Measurements from ENCODE around the gene BASP1.
"Not testable (repeated sequence)": the region's sequence is repeated elsewhere in the genome, so short reads cannot be mapped to it uniquely, and the experiment has no call there.

BASP1 gene

DNA sequence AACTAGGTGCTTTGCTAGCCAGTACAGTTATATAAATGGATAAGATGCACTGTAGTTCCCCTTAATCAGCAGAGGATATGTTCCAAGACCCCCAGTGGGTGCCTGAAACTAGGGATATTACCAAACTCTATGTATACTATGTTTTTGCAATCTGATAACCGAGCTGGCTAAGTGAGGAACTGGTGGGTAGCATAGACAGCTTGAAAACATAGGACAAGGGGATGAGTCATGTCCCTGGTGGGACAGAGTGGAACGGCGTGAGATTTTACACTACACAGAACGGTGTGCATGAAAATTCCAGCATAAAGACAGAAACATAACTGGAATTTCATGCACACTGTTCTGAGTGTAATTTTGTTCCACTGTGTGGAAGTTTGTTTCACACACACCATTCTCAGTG is 86.9 kb downstream of the BASP1 start:
- H3K4me1 ChIP-seq (ENCODE audit: low read length): no peaks in the 10 kb centered on the region
- no peaks in the 10 kb centered on the region for H3K79me2 ChIP-seq (ENCODE audit: low read length)
- H3K4me3 ChIP-seq (ENCODE audit: low read length): no peak overlapping the region
- H4K20me1 ChIP-seq (ENCODE audit: insufficient read depth, low read length): no peaks in the 10 kb centered on the region
- H3K27ac ChIP-seq (ENCODE audit: low read length): no peak overlapping the region
- TF ChIP-seq EZH2 (optimal IDR thresholded peaks at IDR 0.05; ENCODE audit: low read depth, low read length): no peak
- no peaks in the 10 kb centered on the region for H3K36me3 ChIP-seq (replicated peaks; ENCODE audit: insufficient read depth, low read length)
- H3K9ac ChIP-seq (ENCODE audit: low read length): no peak overlapping the region
- H3K4me2 ChIP-seq (ENCODE audit: low read depth, low read length): no peak overlapping the region
- H3F3A ChIP-seq (ENCODE audit: insufficient read depth, low read length): no peaks in the 10 kb centered on the region
- DNase-seq: no peak
- no peak overlapping the region for H2AFZ ChIP-seq (ENCODE audit: low read length)
- no peaks in the 10 kb centered on the region for H3K9me3 ChIP-seq (replicated peaks; ENCODE audit: insufficient read depth, low read length)
- no peaks in the 10 kb centered on the region for H3K9me2 ChIP-seq (replicated peaks; ENCODE audit: insufficient read depth, low read length)
- no peaks in the 10 kb centered on the region for H3K27me3 ChIP-seq (replicated peaks; ENCODE audit: insufficient read depth, low read length)

DNA sequence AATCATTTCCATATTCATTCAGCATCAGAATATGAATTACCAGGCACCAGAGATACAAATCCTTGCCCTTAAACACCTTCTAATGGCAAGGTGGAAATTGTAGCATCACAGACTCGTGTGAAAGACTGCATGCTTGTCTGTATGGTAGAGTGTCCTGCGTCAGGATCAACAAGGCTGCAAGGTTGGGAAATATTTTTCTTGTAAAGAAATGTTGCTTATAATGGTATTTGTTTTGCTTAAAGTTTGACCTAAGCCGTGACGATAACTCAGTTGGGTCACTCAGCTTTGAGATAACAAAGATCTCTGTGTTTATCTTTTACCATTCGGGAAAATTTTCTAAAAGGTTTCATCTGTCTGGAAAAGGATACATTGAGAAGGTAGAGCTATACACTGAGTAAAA is 87.6 kb downstream of the BASP1 start:
- TF ChIP-seq EZH2 (optimal IDR thresholded peaks at IDR 0.05; ENCODE audit: low read depth, low read length): no peak
- TF ChIP-seq, protein P1, sequence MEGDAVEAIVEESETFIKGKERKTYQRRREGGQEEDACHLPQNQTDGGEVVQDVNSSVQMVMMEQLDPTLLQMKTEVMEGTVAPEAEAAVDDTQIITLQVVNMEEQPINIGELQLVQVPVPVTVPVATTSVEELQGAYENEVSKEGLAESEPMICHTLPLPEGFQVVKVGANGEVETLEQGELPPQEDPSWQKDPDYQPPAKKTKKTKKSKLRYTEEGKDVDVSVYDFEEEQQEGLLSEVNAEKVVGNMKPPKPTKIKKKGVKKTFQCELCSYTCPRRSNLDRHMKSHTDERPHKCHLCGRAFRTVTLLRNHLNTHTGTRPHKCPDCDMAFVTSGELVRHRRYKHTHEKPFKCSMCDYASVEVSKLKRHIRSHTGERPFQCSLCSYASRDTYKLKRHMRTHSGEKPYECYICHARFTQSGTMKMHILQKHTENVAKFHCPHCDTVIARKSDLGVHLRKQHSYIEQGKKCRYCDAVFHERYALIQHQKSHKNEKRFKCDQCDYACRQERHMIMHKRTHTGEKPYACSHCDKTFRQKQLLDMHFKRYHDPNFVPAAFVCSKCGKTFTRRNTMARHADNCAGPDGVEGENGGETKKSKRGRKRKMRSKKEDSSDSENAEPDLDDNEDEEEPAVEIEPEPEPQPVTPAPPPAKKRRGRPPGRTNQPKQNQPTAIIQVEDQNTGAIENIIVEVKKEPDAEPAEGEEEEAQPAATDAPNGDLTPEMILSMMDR (IDR thresholded peaks at IDR 0.05; ENCODE audit: low read length): no peak
- no peak for TF ChIP-seq EZH2phosphoT487 (IDR thresholded peaks at IDR 0.05; ENCODE audit: low read length)
- Histone ChIP-seq H4K20me1 (ENCODE audit: insufficient read depth, low read length) (no peaks in the 10 kb centered on the region), H3K4me3 (ENCODE audit: low read length) (no peak overlapping the region), H3K27me3 (replicated peaks; ENCODE audit: insufficient read depth, low read length) (no peaks in the 10 kb centered on the region), H3K36me3 (replicated peaks; ENCODE audit: insufficient read depth, low read length) (no peaks in the 10 kb centered on the region), H3K79me2 (ENCODE audit: low read length) (no peaks in the 10 kb centered on the region), H3K4me1 (ENCODE audit: low read length) (no peaks in the 10 kb centered on the region), H3K27ac (ENCODE audit: low read length) (no peak overlapping the region), H3K9me2 (replicated peaks; ENCODE audit: insufficient read depth, low read length) (no peaks in the 10 kb centered on the region), H3K9ac (ENCODE audit: low read length) (no peak overlapping the region), H2AFZ (ENCODE audit: low read length) (no peak overlapping the region), H3F3A (ENCODE audit: insufficient read depth, low read length) (no peaks in the 10 kb centered on the region), H3K4me2 (ENCODE audit: low read depth, low read length) (no peak overlapping the region), H3K9me3 (replicated peaks; ENCODE audit: insufficient read depth, low read length) (no peaks in the 10 kb centered on the region)
- DNase-seq: no peak

DNA sequence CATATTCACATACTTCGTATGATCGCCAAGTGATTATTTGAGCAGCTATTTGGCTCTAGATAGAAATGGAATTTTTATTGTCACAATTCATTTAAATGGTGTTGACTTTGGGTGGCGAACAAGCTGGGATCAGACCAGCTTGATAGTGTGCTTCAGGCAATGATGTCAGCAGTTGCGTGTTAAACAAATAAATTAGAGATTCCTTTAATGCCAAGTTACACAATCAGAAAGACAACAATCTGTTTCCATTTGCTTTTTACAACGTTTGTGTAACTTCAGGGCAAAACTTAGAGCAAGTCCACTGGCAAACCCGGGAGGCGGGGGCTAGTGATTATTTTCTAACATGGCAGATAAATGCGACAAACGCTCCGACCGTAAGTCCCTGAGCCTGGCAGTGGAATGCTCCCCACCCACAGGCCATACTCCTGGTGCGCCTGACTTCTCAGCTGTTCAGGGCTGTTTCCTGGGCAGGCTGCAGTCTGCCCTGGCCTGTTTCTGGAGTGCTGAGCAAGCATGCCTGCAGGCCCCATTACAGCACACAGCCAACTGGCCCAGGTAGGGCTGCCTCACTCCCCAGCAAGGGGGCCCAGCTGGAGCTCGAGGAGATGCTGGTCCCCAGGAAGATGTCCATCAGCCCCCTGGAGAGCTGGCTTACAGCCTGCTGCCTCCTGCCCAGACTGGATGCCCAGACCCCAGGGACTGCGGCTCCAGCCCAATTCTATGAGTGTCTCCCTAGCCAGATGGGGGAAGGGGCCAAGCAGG is 88.7 kb downstream of the BASP1 start:
- Histone ChIP-seq H3K36me3 (replicated peaks; ENCODE audit: insufficient read depth, low read length) (no peaks in the 10 kb centered on the region), H3K9ac (ENCODE audit: low read length) (no peak overlapping the region), H2AFZ (ENCODE audit: low read length) (no peak overlapping the region), H3K4me1 (ENCODE audit: low read length) (no peaks in the 10 kb centered on the region), H3K27me3 (replicated peaks; ENCODE audit: insufficient read depth, low read length) (no peaks in the 10 kb centered on the region), H3K9me3 (replicated peaks; ENCODE audit: insufficient read depth, low read length) (no peaks in the 10 kb centered on the region), H3K4me2 (ENCODE audit: low read depth, low read length) (no peak overlapping the region), H3K4me3 (ENCODE audit: low read length) (no peak overlapping the region), H3K79me2 (ENCODE audit: low read length) (no peaks in the 10 kb centered on the region), H4K20me1 (ENCODE audit: insufficient read depth, low read length) (no peaks in the 10 kb centered on the region), H3K9me2 (replicated peaks; ENCODE audit: insufficient read depth, low read length) (no peaks in the 10 kb centered on the region), H3F3A (ENCODE audit: insufficient read depth, low read length) (no peaks in the 10 kb centered on the region), H3K27ac (ENCODE audit: low read length) (no peak overlapping the region)
- DNase-seq: no peak
- TF ChIP-seq, protein P1 (IDR thresholded peaks at IDR 0.05; ENCODE audit: low read length): no peak
- no peak for TF ChIP-seq EZH2 (optimal IDR thresholded peaks at IDR 0.05; ENCODE audit: low read depth, low read length)
- no peak for TF ChIP-seq EZH2phosphoT487 (IDR thresholded peaks at IDR 0.05; ENCODE audit: low read length)

DNA sequence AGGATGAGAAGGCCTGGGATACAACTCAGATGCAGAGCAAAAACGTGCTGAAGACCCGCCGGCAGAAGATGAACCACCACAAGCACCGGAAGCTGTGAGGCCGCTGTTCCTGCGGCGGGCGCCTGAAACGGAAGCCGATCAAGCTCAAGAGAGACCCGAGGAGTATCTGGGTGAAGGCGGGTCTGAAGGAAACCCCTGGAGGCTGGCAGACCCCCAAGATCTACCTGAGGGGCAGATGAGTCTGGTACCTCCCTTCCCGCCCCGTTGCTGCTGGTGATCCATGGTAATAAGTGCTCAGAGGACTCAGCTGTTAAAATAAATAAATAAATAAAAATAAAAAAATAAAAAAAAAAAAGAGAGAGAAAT is 89.3 kb downstream of the BASP1 start:
- DNase-seq: no peak
- no peaks in the 10 kb centered on the region for H3F3A ChIP-seq (ENCODE audit: insufficient read depth, low read length)
- H3K79me2 ChIP-seq (ENCODE audit: low read length): no peaks in the 10 kb centered on the region
- no peak overlapping the region for H3K4me2 ChIP-seq (ENCODE audit: low read depth, low read length)
- H3K27ac ChIP-seq (ENCODE audit: low read length): no peak overlapping the region
- H3K9me3 ChIP-seq (replicated peaks; ENCODE audit: insufficient read depth, low read length): no peaks in the 10 kb centered on the region
- no peak for TF ChIP-seq EZH2 (optimal IDR thresholded peaks at IDR 0.05; ENCODE audit: low read depth, low read length)
- TF ChIP-seq, protein P1 (IDR thresholded peaks at IDR 0.05; ENCODE audit: low read length): no peak
- TF ChIP-seq EZH2phosphoT487 (IDR thresholded peaks at IDR 0.05; ENCODE audit: low read length): no peak
- no peaks in the 10 kb centered on the region for H3K4me1 ChIP-seq (ENCODE audit: low read length)
- H3K36me3 ChIP-seq (replicated peaks; ENCODE audit: insufficient read depth, low read length): no peaks in the 10 kb centered on the region
- no peaks in the 10 kb centered on the region for H3K9me2 ChIP-seq (replicated peaks; ENCODE audit: insufficient read depth, low read length)
- no peak overlapping the region for H2AFZ ChIP-seq (ENCODE audit: low read length)
- no peaks in the 10 kb centered on the region for H4K20me1 ChIP-seq (ENCODE audit: insufficient read depth, low read length)
- no peaks in the 10 kb centered on the region for H3K27me3 ChIP-seq (replicated peaks; ENCODE audit: insufficient read depth, low read length)
- no peak overlapping the region for H3K9ac ChIP-seq (ENCODE audit: low read length)
- no peak overlapping the region for H3K4me3 ChIP-seq (ENCODE audit: low read length)

DNA sequence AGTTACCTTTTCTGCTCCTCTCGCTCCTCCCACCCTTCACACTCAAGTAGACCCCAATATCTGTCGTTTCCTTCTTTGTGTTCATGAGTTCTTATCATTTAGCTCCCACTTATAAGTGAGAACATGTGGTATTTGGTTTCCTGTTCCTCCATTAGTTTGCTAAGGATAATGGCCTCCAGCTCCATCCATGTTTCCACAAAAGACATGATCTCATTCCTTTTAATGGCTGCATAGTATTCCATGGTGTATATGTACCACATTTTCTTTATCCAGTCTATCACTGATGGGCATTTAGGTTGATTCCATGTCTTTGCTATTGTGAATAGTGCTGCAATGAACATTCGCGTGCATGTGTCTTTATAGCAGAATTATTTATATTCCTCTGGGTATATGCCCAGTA is 90.0 kb downstream of the BASP1 start:
- H3K4me2 ChIP-seq (ENCODE audit: low read depth, low read length); H2AFZ ChIP-seq (ENCODE audit: low read length); H3K4me3 ChIP-seq (ENCODE audit: low read length); H3K79me2 ChIP-seq (ENCODE audit: low read length); H3K9me2 ChIP-seq (replicated peaks; ENCODE audit: insufficient read depth, low read length); H3K27me3 ChIP-seq (replicated peaks; ENCODE audit: insufficient read depth, low read length); H3K27ac ChIP-seq (ENCODE audit: low read length); H3K4me1 ChIP-seq (ENCODE audit: low read length); H3F3A ChIP-seq (ENCODE audit: insufficient read depth, low read length); DNase-seq; H4K20me1 ChIP-seq (ENCODE audit: insufficient read depth, low read length); H3K36me3 ChIP-seq (replicated peaks; ENCODE audit: insufficient read depth, low read length); H3K9ac ChIP-seq (ENCODE audit: low read length); H3K9me3 ChIP-seq (replicated peaks; ENCODE audit: insufficient read depth, low read length): not testable (repeated sequence)
